Measurements from ENCODE around the gene ZBP1.

GRCh38 chr20:57625181-57625958 is 5.1 kb upstream of the ZBP1 start:
- TF ChIP-seq ZNF274 (IDR thresholded peaks at IDR 0.05; ENCODE audit: low read depth, low read length) (no peak), YY1 (IDR thresholded peaks at IDR 0.05; ENCODE audit: insufficient read depth, insufficient read length) (no peak)

Measured in NT2/D1 (cell line).